ENCODE results near the gene FOXP1. TPM values are rescaled to one million over a fixed set of nuclear protein-coding genes. Genes with fewer than 3 reads are reported as not detected.

FOXP1 gene
- total and polyA plus RNA-seq, 12 donors = 4.8 to 56.0 (median 43.8) TPM

GRCh38 chr3:71351403-71352149, 232.0 kb downstream of the FOXP1 start:
- DNase-seq (no peak), ATAC-seq (no peak)
- H3K9me3 ChIP-seq = no peaks in the 10 kb centered on the region
- no peaks in the 10 kb centered on the region for H3K27me3 ChIP-seq
- intact Hi-C loops (cut with DNase I) = no loop called here
- no peak overlapping the region for H3K4me3 ChIP-seq
- H3K36me3 ChIP-seq = no peaks in the 10 kb centered on the region
- 97 to 99% methylated on average over 4 of the region's 4 CpGs for WGBS, 2 donors
- H3K4me1 ChIP-seq = peaks cover 0 to 7% (median 4%) of the 10 kb centered on the region in 9 donors
- TF ChIP-seq CTCF (IDR thresholded peaks at IDR 0.05) = no peak
- no peak overlapping the region for H3K27ac ChIP-seq

GRCh38 chr3:71350998-71351397, 232.5 kb downstream of the FOXP1 start:
- 86 to 93% methylated on average over 4 of the region's 4 CpGs for WGBS, 2 donors
- intact Hi-C loops (cut with DNase I) = no loop called here
- Histone ChIP-seq H3K4me1 (peaks cover 0 to 5% (median under 1%) of the 10 kb centered on the region in 9 donors), H3K9me3 (no peaks in the 10 kb centered on the region), H3K27me3 (no peaks in the 10 kb centered on the region), H3K4me3 (no peak overlapping the region), H3K36me3 (no peaks in the 10 kb centered on the region), H3K27ac (no peak overlapping the region)
- no peak for ATAC-seq
- no peak for DNase-seq
- no peak for TF ChIP-seq CTCF (IDR thresholded peaks at IDR 0.05)

- no peak for TF ChIP-seq CTCF (IDR thresholded peaks at IDR 0.05)
- no peak overlapping the region for H3K27ac ChIP-seq
- intact Hi-C loops (cut with DNase I) = no loop called here
- H3K27me3 ChIP-seq = no peaks in the 10 kb centered on the region
- DNase-seq = no peak
- no peaks in the 10 kb centered on the region for H3K36me3 ChIP-seq
- no peak overlapping the region for H3K4me3 ChIP-seq
- 96 to 98% methylated on average over 2 of the region's 2 CpGs for WGBS, 2 donors
- peaks cover 0 to 7% (median 4%) of the 10 kb centered on the region in 9 donors for H3K4me1 ChIP-seq
- H3K9me3 ChIP-seq = no peaks in the 10 kb centered on the region
- no peak for ATAC-seq
Observed at GRCh38 chr3:71348831-71349230, 234.7 kb downstream of the FOXP1 start.

GRCh38 chr3:71348001-71348632, 235.4 kb downstream of the FOXP1 start:
- H3K27ac ChIP-seq = no peak overlapping the region
- ATAC-seq (no peak), DNase-seq (no peak)
- 90 to 91% methylated on average over 9 of the region's 9 CpGs for WGBS, 2 donors
- no peaks in the 10 kb centered on the region for H3K36me3 ChIP-seq
- H3K9me3 ChIP-seq = no peaks in the 10 kb centered on the region
- peaks cover 0 to 7% (median 4%) of the 10 kb centered on the region in 9 donors for H3K4me1 ChIP-seq
- TF ChIP-seq CTCF (IDR thresholded peaks at IDR 0.05) = no peak
- no peaks in the 10 kb centered on the region for H3K27me3 ChIP-seq
- intact Hi-C loops (cut with DNase I) = no loop called here
- no peak overlapping the region for H3K4me3 ChIP-seq

Data from heart right ventricle (tissue), 16 donors.